ENCODE results near the gene NDEL1.
A peak's percentile ranks its signal among the peaks of the same experiment; 100 is the strongest.
"Not testable (repeated sequence)": the region's sequence is repeated elsewhere in the genome, so short reads cannot be mapped to it uniquely, and the experiment has no call there.

NDEL1 gene

DNA sequence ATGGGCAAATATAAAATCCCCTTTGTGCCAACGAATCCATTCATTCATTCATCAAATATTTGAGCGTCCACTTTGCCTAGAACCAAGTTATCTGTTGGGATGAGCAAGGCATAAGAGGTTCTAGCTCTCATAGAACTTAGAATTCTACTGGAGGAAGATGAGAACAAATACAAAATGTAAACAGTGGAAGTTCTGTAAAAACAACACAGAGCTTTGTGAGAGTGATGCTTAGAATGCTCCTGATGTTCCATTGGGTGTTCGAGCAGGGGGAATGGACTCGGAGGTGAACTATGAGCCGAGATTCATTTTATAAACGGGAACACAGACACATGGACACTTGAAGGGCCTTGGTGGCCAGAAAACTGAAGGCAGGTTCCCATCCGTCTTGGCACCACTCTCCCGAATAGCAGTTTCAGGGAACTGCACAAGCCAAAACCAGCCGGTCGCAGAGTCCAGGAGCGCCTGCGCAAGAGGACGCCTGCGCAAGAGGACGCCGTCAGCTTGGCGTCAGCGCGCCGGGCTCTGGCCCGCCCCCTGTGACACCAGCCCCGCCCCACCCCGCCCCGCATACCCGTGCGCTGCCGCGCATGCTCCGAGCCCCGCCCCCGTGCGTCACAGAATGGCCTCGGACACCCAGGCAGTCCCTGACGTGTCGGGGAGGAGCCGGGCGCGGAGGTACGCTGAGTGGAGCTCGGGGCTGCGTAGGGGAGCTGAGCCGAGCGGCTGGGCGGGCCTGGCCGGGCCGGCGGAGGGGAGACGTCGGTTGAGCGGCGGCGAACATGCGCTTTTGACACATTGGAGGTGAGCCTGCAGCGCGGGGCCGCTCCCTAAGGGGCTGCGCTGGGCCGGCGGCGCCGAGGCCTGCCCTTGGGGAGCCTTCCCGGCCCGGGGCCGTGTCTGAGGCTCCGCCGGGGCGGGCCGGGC is at the start of gene NDEL1:
NDEL1 (plus strand) TSS at position 640 of the 924 bp plus-strand sequence. CDS start 8,388 bp downstream, outside the sequence.
- TF ChIP-seq Cebpa-rat (IDR thresholded peaks at IDR 0.05): no peak

DNA sequence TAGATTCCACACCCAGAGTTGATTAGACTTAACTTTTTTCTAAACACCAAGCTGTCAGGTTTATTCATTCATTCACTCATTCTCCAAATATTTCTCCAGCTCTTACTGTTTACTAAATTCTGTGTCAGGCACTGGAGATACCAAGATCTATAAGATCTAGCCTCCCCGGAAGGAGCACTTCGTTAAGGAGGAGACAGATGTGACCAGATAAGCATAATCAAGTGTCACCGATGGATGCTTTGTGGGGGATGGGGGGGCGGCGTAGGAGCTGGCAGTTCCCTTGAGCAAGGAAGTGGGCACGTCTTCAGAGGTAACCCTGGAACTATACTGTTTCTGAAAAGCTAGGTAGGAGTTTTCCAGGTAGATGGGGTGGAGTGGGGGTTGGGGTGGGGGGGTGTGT is 48.8 kb upstream of the NDEL1 start:
- H3K27ac ChIP-seq: no peak overlapping the region
- H3K9ac ChIP-seq: no peak overlapping the region
- TF ChIP-seq Cebpa-rat (IDR thresholded peaks at IDR 0.05): no peak
- no peak overlapping the region for H3K4me3 ChIP-seq
- no peaks in the 10 kb centered on the region for H3K9me3 ChIP-seq (replicated peaks in 1 of 11)
- peaks cover 20 to 35% (median 28%) of the 10 kb centered on the region in 10 experiments for H3K4me1 ChIP-seq
- no peaks in the 10 kb centered on the region for H3K27me3 ChIP-seq
- peaks cover 2 to 7% (median 4%) of the 10 kb centered on the region in 11 experiments; a peak in 21 of 22 replicates for H3K36me3 ChIP-seq
- H4K20me1 ChIP-seq: peaks cover 0 to 10% (median 3%) of the 10 kb centered on the region in 11 experiments; a peak in 13 of 22 replicates
- H3K4me2 ChIP-seq: no peak overlapping the region

More for the DNA sequence above, at the start of gene NDEL1:
- Histone ChIP-seq H3K9me3 (replicated peaks in 1 of 11) (no peaks in the 10 kb centered on the region), H4K20me1 (peaks cover 41 to 48% (median 46%) of the 10 kb centered on the region in 11 experiments; a peak in 21 of 22 replicates), H3K27ac (peak within 1 kb of the TSS; percentile 88 to 97 (median 94)), H3K27me3 (no peaks in the 10 kb centered on the region), H3K9ac (peak within 1 kb of the TSS; percentile 91 to 99 (median 96)), H3K4me1 (peaks cover 23 to 37% (median 25%) of the 10 kb centered on the region in 10 experiments), H3K4me2 (peak within 1 kb of the TSS; percentile 77 to 95 (median 88)), H3K4me3 (peak within 1 kb of the TSS; percentile 84 to 100 (median 94)), H3K36me3 (peaks cover 21 to 28% (median 25%) of the 10 kb centered on the region in 11 experiments; a peak in 21 of 22 replicates)

- Histone ChIP-seq H3K27me3 (no peaks in the 10 kb centered on the region), H4K20me1 (no peaks in the 10 kb centered on the region), H3K4me2 (no peak overlapping the region), H3K4me1 (peaks cover 17 to 44% (median 30%) of the 10 kb centered on the region in 10 experiments), H3K27ac (no peak overlapping the region), H3K9me3 (replicated peaks in 1 of 11) (no peaks in the 10 kb centered on the region), H3K36me3 (no peaks in the 10 kb centered on the region), H3K4me3 (no peak overlapping the region), H3K9ac (no peak overlapping the region)
- no peak for TF ChIP-seq Cebpa-rat (IDR thresholded peaks at IDR 0.05)
Measured at GRCh38 chr17:8387914-8388651, 47.6 kb upstream of the NDEL1 start.

- no peak for TF ChIP-seq Cebpa-rat (IDR thresholded peaks at IDR 0.05)
- no peaks in the 10 kb centered on the region for H3K36me3 ChIP-seq
- H3K27me3 ChIP-seq: no peaks in the 10 kb centered on the region
- H3K4me2 ChIP-seq: peak overlapping the region in 6 of 11 experiments; percentile 11 to 51 (median 34); a peak in 9 of 22 replicates
- H3K4me3 ChIP-seq: no peak overlapping the region
- H3K9ac ChIP-seq: no peak overlapping the region; a peak in 1 of 22 replicates
- no peaks in the 10 kb centered on the region for H4K20me1 ChIP-seq
- no peaks in the 10 kb centered on the region for H3K9me3 ChIP-seq (replicated peaks in 1 of 11)
- peaks cover 0 to 34% (median 22%) of the 10 kb centered on the region in 10 experiments; a peak in 18 of 20 replicates for H3K4me1 ChIP-seq
- H3K27ac ChIP-seq: peak overlapping the region in 2 of 11 experiments; percentile 5 to 13; a peak in 2 of 22 replicates
Measured at GRCh38 chr17:8391711-8392110, 44.0 kb upstream of the NDEL1 start.

GRCh38 chr17:8392274-8392673 is 43.4 kb upstream of the NDEL1 start:
- Histone ChIP-seq H3K27ac (no peak overlapping the region; a peak in 1 of 22 replicates), H3K4me3 (no peak overlapping the region), H3K4me2 (peak overlapping the region in 3 of 11 experiments; percentile 37 to 51 (median 45); a peak in 4 of 22 replicates), H3K27me3 (no peaks in the 10 kb centered on the region), H3K36me3 (no peaks in the 10 kb centered on the region), H3K9me3 (replicated peaks in 1 of 11) (no peaks in the 10 kb centered on the region), H3K9ac (no peak overlapping the region; a peak in 1 of 22 replicates), H3K4me1 (peaks cover 0 to 34% (median 22%) of the 10 kb centered on the region in 10 experiments; a peak in 18 of 20 replicates), H4K20me1 (no peaks in the 10 kb centered on the region)
- TF ChIP-seq Cebpa-rat (IDR thresholded peaks at IDR 0.05): no peak

DNA sequence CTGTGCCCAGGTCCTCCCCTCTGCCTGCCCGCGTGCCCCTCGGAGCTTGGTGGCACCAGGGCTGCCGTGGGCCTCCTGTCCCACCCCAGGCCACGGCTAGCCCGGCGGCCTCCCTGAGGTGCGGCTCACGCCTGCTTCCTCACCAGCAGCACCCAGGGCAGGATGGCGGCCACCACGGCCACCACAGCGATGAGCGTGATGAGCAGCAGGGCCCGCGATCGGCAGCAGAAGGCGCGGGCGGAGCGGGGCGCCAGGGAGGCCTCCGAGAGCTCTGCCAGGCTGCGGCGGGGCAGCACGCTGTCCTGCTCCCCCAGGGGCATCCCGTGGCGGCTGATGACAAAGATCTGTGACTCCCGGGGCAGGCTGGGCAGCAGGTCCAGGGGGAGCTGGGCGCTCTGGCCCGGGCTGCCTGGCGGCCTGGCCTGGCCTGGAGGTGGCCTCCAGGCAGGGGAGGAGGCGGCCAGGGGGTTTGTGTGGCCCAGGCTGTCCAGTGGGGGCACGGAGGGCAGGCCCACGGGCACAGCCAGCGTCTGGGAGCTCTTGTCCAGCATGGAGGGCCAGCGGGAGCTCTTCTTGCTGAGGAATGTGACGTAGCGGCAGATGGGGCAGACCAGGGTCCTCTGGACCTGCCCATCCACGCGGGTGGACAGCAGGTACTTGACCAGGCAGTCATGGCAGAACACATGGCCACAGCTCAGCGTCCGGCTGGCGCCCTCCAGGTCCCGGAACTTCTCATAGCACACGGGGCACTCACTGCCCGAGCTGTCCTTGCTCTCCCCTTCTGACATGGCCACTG is 42.8 kb upstream of the NDEL1 start:
- Histone ChIP-seq H3K36me3 (no peaks in the 10 kb centered on the region), H3K27ac (peak overlapping the region in 4 of 11 experiments; percentile 12 to 32 (median 25); a peak in 4 of 22 replicates), H3K4me3 (no peak overlapping the region), H3K9ac (no peak overlapping the region), H3K4me1 (peaks cover 0 to 34% (median 22%) of the 10 kb centered on the region in 10 experiments; a peak in 18 of 20 replicates), H3K9me3 (replicated peaks in 1 of 11) (no peaks in the 10 kb centered on the region), H3K27me3 (no peaks in the 10 kb centered on the region), H3K4me2 (peak overlapping the region in 8 of 11 experiments; percentile 18 to 71 (median 56); a peak in 15 of 22 replicates), H4K20me1 (no peaks in the 10 kb centered on the region)
- no peak for TF ChIP-seq Cebpa-rat (IDR thresholded peaks at IDR 0.05)

- peak overlapping the region in 10 of 11 experiments; percentile 18 to 71 (median 51); a peak in 18 of 22 replicates for H3K4me2 ChIP-seq
Measured at GRCh38 chr17:8393470-8394231, 42.0 kb upstream of the NDEL1 start.

DNA sequence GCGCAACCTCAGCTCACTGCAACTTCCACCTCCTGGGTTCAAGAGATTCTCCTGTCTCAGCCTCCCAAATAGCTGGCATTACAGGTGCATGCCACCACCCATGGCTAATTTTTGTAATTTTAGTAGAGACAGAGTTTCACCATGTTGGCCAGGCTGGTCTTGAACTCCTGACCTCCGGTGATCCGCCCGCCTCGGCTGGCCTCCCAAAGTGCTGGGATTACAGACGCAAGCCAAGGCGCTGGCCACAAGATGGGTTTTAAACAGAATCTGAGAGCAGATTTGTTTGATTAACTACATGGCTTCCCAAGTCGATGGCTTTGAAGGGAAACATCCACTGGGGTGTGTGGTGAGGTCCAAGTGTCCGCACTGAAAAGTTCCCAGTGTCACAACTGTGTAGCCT is 41.2 kb upstream of the NDEL1 start:
- H3K27ac ChIP-seq: not testable (repeated sequence)

More at GRCh38 chr17:8393470-8394231, 42.0 kb upstream of the NDEL1 start:
- Histone ChIP-seq H3K4me1 (peaks cover 0 to 29% (median 22%) of the 10 kb centered on the region in 10 experiments; a peak in 18 of 20 replicates), H3K36me3 (no peaks in the 10 kb centered on the region), H3K9ac (no peak overlapping the region), H3K27me3 (no peaks in the 10 kb centered on the region), H3K9me3 (replicated peaks in 1 of 11) (no peaks in the 10 kb centered on the region), H3K27ac (peak overlapping the region in 4 of 11 experiments; percentile 12 to 32 (median 25); a peak in 4 of 22 replicates), H4K20me1 (no peaks in the 10 kb centered on the region), H3K4me3 (no peak overlapping the region)
- no peak for TF ChIP-seq Cebpa-rat (IDR thresholded peaks at IDR 0.05)

More for the DNA sequence above, 41.2 kb upstream of the NDEL1 start:
- not testable (repeated sequence) for H3K27me3 ChIP-seq; H3K4me3 ChIP-seq; H4K20me1 ChIP-seq; H3K9ac ChIP-seq; H3K4me2 ChIP-seq; H3K9me3 ChIP-seq (replicated peaks in 1 of 11); H3K36me3 ChIP-seq
- H3K4me1 ChIP-seq: peaks cover 0 to 28% (median 22%) of the 10 kb centered on the region in 10 experiments; a peak in 18 of 20 replicates
